NCI-H774 (cell line): ENCODE results near the gene CRACR2A.

Experiments
- DNase-seq: peaks from one replicate; lab custom pipeline; 2025; lab: John Stamatoyannopoulos, UW

The CRACR2A gene, protein sequence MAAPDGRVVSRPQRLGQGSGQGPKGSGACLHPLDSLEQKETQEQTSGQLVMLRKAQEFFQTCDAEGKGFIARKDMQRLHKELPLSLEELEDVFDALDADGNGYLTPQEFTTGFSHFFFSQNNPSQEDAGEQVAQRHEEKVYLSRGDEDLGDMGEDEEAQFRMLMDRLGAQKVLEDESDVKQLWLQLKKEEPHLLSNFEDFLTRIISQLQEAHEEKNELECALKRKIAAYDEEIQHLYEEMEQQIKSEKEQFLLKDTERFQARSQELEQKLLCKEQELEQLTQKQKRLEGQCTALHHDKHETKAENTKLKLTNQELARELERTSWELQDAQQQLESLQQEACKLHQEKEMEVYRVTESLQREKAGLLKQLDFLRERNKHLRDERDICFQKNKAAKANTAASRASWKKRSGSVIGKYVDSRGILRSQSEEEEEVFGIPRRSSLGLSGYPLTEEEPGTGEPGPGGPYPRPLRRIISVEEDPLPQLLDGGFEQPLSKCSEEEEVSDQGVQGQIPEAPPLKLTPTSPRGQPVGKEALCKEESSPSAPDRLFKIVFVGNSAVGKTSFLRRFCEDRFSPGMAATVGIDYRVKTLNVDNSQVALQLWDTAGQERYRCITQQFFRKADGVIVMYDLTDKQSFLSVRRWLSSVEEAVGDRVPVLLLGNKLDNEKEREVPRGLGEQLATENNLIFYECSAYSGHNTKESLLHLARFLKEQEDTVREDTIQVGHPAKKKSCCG

DNA sequence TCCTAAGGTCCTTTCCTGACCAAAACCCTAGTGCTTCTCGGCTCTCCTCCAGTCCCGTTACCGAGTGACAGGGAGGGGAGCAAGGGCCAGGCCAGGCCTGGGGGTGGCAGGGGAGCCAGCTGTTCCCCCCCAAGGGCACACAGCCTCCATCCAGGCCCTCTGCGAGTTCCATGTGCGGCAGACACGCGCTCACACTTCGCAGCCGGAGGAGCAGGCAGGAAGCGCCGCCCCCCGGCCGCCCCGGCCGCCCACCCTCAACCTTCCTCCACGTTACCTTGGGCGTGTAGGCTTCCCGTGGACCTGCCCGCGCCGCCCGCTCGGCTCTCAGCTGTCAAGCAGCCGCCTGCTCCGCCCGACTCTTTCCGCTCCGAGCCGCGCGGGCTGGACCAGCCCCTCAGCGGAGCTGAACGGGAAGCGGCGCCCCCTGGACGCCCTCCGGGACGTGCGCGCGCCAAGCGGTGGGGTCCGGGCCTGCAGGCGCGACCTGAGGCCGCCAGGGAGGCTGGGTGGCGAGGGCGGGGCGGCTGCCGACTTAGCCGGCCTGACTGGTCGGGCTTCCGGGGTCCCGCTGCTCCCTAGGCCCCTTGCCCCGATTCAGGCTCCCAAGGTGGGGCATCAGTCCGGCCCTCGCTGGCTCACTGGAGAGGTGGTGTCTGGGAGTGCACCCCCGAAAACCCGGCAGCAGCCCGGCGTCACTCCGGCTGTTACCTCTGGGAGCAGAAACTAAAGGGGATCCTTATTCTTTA, at the start of gene CRACR2A:
CRACR2A (minus strand) TSS at position 369 of the 746 bp plus-strand sequence. CDS start 56,110 bp downstream, outside the sequence.
- no peak for DNase-seq

GRCh38 chr12:3797531-3798048, 44.7 kb upstream of the CRACR2A start:
- no peak for DNase-seq

- peak; percentile 45 for DNase-seq
Observed at GRCh38 chr12:3795492-3796133, 42.7 kb upstream of the CRACR2A start.

DNA sequence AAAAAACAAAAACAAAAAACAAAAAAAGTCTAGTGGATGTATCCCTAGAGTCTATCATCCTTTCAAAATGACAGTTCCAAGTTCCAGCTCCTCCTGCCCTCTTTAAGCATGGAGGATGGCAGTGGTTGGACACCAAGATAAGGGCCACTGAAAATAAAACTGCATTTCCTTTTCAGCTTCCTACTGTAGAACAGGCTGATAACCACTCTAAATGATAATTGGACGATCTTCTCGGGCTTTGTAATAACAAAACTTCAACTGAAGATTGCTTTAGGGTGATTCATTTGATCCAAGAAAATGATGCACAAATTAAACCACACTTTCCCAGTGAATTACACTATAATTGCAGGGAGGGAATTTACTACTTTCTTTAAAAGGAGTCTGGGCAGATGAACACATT, 42.2 kb upstream of the CRACR2A start:
- no peak for DNase-seq

DNA sequence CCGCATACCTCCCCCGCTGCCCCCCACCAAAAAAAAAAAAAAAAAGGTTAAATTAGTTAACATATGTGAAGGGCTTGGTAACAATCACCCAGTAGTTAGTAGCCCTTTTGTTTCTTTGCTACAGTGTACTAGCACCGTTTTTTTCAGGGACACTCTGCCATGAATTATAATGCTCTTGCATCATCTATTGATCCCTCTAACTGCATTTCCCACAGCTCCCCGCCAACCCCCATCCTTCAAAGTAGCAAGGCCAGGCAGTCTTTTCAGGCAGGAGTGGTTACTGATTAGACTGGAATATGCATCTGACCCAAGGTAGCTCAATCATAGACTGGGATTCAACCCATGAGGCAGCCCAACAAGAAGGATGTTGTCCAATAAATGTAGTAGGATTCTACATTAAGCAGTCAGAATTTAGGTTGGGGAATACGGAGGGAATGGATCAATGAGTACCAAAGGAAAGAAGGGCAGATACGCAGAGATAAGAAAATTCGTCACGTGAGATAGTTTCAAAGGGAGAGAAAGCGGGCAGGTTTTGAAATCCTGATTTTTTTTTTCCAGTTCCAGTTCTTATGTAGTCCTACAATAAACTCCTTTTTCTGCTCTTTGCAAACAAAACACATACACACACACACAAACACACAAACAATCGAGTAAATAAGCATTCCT, 39.8 kb upstream of the CRACR2A start:
- DNase-seq = no peak

DNA sequence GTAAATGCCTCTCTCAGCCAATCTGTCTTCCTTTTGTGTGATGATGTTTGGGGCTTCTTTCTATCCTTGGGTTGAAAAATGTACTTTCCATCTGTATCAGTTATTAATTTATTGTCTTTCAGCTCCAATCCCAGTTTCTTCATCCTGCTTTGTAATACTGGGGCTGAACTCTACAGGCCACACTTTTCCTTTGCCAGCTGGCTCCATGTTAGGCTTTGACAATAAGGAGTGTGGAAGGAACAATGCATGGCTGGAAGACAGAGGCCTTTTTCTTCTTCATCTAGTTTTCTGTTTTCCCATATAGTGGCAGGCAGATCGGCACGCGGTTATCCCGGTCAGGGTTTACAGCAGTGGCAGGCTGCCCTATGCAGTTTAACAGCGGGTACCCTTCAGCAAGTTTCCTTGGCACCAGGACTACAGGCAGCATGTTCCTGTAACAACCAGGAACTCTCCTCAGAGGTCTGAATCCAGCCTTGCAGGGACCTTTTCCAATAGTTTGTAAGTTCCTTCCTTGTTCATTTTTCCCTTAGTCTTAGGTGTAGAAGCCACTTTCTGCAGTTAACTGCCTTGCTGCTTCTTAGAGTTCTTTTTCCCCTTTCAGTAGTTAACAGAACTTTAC, 38.5 kb upstream of the CRACR2A start:
- no peak for DNase-seq

DNA sequence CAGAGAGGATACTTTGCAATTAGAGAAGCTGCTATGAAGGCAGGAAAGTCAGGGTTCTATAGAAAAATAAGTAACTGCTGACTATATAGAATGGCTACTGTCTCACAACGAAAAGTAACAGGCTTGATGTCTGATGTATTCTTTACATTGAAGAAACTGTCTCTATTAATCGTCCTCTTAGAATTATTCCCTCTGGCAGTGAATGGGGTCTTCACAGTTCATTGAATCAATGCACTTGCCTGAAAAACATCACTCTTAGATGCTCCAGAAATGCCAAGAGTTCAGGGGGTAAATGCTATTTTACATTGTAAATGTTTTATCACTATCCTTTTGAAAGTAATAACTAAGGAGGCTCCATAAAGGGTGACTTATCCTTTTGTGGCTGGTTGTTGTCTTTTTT, 37.7 kb upstream of the CRACR2A start:
- no peak for DNase-seq

GRCh38 chr12:3789838-3790237, 36.9 kb upstream of the CRACR2A start:
- no peak for DNase-seq

DNA sequence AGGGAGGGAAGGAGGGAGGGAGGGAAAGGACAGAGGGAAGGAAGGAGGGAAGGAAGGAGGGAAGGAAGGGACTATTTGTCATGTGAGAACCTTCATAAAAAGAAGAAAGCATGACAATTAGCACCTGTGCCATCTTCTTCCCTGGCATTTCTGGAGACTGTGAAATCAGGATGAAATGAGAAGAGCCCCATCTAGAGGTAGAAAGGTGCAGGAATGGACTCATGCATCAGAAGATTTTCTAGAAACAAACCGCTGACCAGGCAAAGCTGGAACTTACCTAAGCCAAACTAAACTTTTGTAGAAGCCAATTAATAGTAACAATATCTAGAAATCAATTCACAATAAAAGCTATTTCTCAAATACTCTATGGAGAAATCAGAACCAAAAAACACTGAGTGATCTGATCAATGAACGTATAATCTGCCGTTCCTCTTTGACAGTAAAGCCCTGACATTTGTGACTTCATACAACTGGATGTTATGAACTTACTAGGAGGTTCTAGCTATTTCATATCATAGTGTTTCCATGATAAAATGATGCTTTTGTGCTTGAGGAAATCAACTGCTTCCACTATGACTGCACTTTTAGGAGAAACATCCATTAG, 24.4 kb upstream of the CRACR2A start:
- peak; percentile 59 for DNase-seq

GRCh38 chr12:3775385-3776035, 22.6 kb upstream of the CRACR2A start:
- DNase-seq = no peak

DNA sequence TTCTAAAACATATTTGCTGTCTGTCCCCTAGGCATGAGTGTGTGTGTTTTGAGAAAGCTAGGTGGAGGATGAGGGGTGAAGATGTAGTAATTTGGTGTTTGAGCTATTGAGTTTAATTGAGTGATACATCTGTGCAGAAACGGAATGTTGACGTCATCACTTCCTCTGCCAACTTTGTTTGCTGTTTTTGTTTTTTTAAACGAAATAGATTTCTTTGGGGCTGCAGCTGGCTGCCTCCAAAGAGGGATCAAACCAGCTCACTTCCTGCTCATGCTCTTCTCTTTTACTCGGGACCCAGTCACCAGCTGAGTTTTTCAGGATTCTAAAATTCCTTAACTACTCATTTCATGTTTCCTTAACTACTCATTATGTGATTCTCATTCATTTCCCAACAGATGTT, 19.5 kb upstream of the CRACR2A start:
- no peak for DNase-seq

- no peak for DNase-seq
Observed at GRCh38 chr12:3771853-3772252, 18.9 kb upstream of the CRACR2A start.

DNA sequence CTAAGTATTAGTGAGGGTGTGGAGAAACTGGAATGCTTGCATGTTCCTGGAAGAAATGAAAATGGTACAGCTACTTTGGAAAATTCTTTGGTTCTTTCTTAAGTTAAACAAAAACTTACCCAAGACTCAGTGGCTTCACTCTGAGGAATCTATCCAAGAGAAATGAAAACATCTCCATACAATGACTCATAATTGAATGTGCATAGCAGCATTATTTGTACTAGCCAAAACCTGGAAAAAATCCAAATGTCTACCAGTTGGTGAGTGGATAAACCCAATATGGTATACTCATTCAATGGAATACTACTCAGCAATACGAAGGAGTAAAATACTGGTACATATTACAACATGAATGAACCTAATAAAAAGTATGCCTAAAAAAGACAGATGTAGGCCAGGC, 18.0 kb upstream of the CRACR2A start:
- DNase-seq = no peak

DNA sequence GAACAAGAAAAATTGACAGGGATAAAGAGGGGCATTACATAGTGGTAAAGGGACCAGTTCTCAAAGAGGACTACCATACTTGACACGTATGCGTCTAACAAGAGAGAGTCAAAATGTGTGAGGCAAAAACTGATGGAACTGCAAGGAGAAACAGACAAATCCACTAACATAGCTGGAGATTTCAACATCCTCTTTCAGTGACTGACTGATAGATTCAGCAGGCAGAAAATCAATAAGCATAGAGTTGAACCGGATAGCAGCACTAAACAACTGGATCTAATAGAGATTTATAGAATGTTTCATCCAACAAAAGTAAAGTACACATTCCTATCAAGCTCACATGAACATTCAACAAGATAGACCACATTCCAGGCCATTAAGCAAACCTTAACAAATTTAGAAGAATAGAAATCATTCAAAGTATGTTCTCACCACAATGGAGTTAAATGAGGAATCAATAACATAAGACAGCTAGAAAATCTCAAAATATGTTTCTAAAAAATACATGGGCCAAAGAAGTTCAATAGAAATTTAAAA, 16.1 kb upstream of the CRACR2A start:
- no peak for DNase-seq

DNA sequence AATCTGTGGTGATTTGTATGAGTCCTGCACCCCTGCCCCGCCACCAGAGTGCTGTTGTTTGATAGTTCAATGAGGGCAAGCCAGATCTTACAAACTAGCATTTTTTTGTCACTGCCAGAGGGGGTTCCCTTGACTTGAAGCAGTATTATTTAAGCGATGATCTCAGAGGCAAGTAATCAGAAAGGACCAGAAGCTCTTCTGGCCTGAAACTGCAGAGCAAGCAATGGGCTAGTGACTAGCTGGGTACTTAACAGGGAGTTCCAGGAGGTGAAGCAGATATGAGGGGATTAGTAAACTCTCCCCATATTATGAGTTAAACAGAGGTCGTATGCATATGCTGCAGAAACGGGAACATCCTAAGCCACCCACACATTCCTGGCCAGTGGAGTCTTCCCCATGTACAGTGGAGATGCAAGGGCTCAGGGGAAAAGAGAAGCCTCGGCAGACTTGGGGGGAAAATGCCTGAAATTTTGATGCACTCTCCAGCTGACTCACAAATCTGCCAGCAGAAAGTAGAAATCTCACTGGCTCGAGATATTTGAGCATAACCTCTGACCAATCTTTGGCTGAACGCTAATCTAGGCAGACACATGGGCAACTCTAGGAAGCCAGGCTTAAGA, 8.3 kb upstream of the CRACR2A start:
- DNase-seq = no peak

DNA sequence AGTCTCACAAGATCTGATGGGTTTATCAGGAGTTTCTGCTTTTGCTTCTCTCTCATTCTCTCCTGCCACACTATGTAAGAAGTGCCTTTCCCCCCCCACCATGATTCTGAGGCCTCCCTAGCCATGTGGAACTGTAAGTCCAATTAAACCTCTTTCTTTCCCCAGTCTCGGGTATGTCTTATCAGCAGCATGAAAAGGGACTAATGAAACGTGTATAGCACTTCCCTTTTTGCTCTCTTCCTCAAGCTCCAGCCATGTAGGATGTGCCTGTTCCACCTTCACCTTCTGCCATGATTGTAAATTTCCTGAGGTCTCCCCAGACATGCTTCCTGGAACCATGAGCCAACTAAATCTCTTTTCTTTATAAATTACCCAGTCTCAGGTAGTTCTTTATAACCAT, 7.0 kb upstream of the CRACR2A start:
- DNase-seq = no peak

GRCh38 chr12:3757261-3757660, 4.4 kb upstream of the CRACR2A start:
- peak; percentile 76 for DNase-seq

DNA sequence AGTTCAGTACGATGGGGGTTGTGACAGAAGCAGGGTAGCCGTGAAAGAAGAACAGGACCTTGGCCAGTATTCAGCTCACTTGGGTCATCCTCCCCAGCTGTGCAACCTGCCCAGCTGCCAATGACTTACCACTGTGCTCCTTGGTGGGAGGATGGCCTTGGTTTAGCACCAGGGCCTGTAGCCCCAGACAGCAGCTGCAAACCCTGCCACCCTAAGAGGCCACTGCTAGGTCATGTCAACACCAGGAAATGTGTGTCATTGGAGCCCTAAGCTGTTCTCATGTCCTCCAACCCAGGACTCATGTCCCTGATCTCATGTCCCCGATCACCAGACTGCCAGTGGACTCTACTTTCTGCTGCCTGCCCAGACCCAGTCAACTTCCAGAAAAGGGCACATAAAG, 3.0 kb upstream of the CRACR2A start:
- DNase-seq = no peak
